OCI-M1 (cell line): ENCODE data around the gene LYRM4.

Experiments used
- DNase-seq: peaks from one replicate; lab custom pipeline; 2025; lab: John Stamatoyannopoulos, UW

The LYRM4 gene

DNA sequence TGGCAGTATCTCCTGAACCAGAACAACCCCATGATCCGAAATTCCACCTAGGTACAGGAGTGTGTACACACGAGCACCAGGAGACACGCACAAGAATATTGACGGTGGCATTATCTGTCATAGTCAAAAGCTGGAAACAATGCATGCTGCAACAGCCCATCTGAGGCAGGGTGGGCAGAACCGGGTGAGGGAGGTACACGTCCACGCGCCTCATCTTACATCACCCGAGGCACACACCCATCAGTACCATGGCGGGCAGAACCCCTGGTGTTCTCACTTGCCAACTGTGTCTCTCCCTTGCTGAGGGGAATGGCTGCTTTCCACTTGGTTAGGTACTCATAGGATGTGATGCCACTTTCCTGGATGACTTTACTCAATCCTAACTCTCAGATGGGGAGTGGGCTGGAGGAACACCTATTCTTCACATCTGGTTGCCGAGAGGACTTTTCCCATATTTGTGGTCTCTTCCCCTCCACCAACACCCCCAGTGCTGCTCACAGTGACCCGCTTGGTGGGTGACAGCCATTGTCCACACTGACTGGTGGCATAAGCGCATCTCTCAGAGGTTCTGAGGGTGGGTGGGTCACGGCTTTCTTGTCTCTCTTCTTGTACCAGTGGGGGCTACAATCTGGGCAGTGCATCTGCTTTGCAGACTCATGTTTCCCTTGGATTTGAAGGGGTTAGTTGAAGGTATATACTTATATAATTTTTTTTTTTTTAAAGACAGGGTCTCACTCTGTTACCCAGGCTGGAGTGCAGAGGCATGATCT, 162.1 kb downstream of the LYRM4 start:
- no peak for DNase-seq

DNA sequence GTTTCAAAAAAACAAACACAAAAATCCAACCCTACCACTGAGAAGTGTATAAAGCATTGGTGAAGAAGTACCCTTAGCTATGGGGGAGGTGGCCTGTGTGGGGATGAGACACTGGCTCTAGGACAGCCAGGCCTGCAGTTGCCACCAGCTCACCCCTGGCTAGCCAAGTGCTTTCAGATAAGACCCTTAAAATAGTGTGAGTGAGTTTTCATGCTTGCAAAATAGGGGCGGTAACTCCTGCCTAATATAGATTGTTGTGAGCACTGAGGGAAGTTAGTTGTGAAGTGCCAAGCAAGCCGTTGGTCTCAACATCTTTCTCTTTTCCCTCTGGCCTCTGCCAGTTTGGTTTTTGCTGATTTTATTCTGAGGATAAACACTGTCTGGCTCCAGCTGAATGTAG, 164.3 kb downstream of the LYRM4 start:
- DNase-seq, result peak; percentile 81

DNA sequence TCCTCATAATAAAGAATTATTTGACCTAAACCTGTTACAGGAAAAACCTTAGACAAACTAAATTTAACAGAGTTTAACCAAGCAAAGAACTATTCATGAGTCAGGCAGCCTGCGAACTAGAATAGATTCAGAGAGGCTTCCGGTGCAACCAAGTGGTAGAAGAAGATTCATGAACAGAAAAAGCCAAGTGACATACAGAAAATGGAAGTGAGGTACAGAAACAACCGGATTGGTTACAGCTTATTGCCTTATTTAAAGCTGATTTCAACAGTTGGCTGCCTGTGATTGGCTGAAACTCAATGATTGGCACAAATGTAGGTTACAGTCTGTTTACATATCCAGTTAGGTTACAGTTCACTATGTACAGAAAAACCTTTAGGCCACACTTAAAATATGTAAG, 165.5 kb downstream of the LYRM4 start:
- DNase-seq, result no peak

DNA sequence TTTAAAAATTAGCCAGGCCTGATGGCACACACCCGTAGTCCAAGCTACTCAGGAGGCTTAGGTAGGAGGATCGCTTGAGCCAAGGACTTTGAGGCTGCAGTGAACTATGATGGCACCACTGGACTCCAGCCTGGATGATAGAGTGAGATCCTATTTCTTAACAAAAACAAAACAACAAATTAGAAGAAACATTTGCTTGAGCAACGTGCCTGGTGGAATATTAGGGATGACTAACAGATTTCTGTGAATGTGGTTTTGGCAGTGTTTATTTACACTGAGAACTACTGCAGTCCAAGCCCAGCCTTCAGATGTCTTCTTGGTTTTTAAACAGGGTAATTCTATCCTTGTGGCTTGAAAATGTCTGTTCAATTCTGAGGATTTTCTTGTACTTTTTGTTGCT, 166.4 kb downstream of the LYRM4 start:
- peak; percentile 22 for DNase-seq

DNA sequence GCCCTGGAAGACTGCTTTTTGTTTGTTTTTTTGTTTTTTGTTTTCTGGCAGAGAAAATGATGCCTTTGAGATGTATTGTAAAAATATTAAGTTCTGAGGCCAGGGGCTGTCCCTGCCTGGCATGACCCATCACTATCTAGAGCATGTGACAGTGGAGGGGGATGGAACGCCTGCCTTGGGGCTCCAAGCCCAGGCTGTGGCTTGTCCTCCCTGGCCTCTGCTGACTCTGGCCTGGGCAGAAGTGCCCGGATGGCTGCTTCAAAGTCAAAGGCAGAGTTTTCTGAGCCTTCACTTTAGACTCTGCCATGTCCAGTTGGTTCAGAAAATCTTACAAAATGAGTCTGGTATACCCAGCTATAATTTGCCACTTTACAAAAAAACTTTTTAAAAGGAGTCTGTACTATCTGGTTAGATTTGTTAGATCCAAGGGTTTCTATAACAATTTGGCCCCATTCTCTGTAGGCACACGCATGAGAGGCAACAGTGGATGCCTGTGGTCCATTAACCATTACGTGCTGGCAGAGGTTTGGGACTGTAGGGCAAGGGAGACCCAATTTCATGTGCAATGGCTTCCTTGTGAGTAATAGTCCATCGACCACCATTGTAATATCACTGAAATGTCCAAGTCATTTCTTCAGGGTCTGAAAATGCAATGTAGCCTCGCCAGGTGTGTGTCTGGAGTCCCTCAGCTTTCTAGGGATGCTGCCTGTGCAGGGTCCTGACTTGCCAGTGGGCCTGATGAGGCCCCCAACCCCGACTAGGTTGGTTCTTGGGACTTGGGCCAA, 167.3 kb downstream of the LYRM4 start:
- peak; percentile 20 for DNase-seq

DNA sequence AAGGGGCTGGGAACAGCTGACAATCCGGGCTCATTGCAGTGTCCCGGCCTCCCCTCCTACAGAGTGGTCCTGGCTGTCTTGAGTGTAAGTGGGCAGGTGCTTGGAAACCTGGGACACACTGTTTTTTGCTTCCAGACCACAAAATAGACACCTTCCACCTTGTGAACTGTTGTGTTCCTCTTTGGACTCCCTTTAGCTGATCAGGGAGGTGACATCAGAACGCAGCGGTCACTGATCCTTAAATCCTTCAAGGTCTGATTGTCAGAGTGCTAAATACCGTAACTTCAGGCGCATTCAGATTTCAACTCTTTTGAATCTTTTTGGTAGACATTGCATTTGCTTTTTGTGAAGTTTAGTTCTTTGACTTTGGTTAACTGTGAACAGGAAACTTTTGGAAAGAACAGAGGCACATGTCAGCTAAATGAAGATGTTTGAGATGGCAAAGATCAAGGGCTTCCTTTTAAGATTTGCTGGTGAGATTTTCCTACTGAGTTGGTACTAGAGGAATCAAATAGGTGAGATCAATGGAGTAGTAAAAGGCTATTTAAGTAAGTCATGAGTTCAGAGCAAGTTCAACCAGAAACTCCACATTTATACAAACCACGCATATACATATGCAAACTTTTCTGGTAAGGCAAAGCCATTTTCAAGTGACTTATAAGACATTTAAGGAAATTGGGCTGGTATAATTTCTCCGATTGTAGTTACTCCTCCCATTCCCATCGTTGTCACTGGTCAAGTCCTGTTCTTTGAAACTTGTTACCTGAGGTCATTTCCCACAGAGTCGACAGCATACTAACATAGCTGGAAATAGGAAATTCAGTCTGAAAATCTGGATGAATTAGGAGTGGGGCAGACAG, 169.3 kb downstream of the LYRM4 start:
- no peak for DNase-seq

DNA sequence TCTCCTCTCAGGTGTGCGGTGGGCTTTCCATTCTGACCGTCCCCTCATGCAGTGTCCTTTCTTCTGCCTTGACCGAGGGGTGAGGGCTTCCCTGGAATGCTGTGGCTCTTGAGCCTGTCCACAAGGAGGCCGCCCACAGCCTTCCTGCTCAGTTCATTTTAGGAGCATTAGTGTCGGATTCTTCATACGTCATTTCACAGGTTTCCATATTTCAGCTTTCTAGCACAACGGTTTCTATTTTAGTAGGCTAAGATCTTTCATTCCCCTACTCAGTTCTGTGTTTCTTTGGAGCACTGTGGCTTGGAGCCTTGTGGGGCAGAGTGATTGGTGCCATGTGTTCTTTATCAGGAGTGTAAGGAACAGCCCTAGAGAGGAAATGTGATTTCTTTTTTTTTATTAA, 170.1 kb downstream of the LYRM4 start:
- no peak for DNase-seq

DNA sequence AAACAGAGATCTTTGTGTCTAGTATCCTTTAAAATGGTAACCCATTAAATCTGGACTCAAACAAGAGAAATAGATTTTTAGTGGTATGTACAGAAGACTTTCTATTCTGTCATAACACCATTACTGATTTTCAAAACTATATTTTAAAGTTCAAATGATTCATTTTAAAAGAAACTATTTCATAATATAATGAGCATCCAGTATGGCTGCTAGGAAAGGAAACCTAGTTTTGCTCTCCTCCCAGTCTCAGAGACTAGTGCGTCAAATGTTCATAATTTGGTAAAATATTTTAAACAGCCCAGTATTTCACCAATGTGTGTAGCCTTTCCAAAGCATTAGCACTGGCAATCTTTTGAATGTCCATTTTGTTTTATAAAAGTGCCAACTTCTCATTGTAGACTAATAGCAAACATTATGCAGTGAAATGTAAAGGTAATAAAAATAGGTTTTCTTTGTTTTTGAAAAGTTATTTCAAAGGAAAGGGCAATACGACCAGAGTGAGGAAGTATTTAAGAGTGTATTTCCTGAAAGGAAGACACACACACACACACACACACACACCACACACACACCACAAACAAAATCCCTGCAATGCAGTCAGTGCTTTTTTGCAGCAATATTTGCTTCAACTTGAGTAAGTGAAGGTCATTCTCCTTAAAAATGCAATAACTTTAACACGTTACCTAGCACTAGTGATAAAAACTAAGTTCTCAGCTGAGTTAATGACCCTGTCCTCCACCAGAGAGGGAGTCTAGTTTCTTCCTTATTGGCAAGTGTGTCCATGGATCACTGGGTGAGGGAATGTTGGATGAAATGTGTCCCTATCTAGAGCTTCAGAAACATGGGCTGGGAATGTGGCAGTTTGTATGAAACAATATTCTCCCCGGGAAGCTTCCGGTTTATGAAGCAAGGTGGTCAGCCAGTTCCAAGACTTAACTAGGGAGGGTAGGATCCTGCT, 171.0 kb downstream of the LYRM4 start:
- DNase-seq, result no peak

DNA sequence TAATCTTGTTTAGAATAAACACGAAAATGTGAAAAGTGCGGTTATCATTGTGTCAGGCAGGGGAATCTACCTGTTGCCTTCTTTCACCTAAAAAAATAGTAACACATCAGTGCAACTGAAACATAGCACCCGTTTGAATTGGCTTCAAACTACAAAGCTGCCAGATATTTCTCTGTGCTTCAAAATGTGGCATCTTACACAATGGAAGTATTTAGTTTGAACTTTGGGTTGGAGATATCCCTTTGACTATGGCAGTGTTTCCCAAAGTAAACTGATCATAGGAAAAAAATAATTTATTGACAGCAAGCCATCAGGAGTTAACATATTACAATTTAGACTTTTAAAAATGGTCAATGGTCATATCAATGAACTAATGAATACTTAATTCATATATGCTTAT, 172.0 kb downstream of the LYRM4 start:
- DNase-seq, result no peak

DNA sequence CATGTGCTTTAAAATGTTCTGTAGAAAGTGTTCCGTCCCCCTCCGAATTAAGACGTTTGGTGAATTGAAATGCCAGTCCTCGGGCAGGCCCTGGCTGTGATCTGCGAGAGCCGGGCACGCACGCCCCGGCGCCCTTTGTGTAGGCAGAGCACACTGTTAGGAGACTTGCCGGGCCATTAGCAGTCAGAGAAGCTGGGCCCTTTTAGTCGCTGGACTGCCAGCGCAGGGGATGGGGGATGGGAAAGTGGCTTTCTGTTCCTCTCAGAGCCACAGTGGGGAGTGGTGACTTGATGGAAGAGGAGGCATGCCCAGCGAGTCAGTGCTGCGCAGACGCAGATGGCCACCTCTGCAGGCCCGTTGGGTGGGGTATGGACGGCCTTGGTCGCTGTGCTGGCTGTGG, 173.4 kb downstream of the LYRM4 start:
- DNase-seq, result no peak

DNA sequence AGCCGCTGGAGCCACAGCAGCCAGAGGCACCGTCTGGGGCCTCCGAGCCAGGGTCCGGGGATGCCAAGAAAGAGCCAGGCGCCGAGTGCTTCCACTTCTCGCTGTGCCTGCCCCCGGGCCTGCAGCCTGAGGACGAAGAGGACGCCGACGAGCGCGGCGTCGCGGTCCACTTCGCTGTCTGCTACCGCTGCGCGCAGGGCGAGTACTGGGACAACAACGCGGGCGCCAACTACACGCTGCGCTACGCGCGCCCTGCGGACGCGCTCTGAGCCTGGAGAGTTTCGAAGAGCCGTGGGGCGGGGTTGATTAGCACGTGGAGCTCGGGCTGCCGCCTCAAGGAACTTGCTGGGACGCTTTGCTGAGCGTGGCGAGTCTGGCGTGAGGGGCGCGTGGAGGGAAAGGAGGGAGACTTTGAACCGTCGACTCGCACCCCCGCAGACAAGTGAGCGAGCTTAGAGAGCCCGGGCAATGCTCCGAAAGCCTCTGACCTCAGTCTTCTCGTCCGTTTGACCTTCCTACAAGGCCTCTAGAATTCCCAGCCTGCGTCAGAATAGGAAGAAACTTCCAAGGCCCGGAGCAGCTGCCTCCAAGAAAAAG, 174.4 kb downstream of the LYRM4 start:
- no peak for DNase-seq

DNA sequence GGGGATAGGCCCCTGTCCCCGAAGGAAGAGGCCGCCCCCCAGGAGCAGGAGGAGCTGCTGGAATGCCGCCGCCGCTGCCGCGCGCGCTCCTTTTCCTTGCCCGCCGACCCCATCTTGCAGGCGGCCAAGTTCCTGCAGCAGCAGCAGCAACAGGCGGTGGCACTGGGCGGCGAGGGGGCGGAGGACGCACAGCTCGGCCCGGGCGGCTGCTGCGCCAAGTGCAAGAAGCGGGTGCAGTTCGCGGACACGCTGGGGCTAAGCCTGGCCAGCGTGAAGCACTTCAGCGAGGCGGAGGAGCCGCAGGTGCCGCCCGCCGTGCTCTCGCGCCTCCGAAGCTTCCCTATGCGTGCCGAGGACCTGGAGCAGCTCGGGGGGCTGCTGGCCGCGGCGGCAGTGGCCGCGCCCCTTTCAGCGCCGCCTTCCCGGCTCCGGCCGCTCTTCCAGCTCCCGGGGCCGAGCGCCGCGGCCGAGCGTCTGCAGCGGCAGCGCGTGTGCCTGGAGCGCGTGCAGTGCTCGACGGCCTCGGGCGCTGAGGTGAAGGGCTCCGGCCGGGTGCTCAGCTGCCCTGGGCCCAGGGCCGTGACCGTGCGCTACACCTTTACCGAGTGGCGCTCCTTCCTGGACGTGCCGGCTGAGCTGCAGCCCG, 175.0 kb downstream of the LYRM4 start:
- no peak for DNase-seq

DNA sequence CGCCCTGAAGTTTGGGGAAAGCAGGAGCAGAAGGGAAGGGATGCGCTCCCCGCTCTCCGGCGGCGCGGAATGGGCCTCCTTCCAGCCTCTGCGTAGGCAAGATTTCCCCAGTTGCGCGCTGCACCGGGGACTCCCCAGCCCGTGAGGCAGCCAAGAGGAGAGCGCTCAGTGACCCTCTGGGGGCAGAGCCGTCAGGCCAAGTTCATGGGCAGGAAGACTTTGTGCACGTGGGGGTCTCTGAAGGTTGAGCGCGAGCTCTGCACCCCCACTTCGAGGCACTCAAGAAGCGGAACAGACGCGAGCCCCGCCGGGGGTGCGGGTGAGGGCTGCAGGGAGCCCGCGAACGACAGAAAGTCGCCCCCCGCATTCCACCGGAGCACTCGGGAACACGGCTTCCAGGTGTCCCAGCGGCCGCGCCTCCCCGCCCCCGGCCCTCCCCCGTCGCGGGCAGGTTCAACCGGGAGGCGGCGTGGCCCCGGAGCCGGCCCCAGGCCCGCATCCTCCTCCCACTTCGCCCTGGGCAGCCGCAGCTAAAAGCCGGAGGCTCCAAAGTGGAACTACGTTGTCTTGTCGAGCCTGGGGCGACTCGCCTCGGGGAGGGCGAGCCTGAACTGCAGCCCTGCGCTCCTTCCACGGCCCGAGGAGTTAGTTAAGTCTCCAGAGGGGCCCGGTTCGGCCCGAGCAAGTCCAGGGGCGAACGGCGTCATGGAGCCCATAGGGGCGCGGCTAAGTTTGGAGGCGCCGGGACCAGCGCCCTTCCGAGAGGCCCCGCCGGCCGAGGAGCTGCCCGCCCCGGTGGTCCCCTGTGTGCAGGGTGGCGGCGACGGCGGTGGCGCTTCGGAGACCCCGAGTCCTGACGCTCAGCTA, 175.7 kb downstream of the LYRM4 start, which contains the start of gene PPP1R3G:
PPP1R3G (plus strand) TSS at position 561 of the 867 bp plus-strand sequence; CDS start at position 706, 145 bp downstream.
- peak; percentile 32 for DNase-seq

DNA sequence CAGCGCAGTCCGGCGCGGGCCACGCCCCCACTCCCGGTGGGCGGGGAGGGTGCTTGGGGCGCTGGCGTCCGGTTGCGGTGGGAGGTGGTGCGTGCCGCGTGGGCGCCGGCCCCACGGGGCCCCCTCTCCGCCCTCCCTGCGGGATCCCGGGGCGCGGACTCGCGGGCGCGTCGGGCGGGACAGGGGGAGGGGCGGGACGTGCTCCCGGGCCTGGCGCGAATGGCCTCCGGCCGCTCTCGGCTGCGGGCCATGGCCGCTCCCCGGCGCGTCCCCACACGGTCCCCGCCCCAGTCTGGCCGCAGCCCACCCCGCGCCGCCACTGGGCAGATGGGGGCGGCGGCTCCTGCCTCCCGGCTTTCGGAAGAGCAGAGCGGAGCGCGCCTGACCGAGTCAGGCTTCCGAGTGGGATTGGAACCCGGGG, 176.4 kb downstream of the LYRM4 start:
- no peak for DNase-seq

DNA sequence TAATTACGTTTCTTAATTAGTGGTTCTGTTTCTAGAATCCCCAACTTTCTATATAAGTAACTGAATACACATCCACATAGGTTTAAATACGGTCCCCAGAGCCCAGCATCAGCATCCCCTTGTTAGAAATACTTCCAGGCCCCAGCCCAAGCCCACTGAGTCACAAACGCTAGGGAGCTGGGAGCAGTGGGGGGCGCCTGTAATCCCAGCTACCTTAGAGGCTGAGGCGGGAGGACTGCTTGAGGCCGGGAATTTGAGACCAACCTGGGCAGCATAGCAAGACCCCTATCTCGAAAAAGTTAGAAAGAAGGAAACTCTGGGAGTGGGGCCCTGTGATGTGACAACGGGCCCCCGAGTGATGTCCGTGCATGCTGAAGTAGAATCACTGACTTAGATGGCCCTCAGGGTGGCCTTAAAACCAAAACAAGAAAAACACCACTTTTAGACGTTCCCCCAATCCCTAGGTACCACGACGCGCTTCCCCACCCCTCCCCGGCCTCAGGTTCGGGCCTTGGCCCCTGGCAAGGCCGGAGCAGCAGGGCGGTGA, 176.9 kb downstream of the LYRM4 start:
- no peak for DNase-seq

DNA sequence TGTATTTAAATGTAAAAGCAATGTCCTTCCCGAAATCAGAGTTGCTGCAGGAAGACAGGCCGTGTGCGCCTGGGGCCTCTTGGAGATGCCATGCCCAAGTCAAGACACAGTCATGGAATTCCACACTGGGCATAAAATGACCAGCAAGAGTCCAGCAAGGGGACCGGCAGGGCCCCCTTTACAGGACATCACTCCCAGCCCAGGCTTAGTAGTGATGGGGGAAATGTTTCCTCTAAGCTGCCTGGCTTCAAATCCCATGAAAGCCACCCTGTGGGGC, 177.5 kb downstream of the LYRM4 start:
- no peak for DNase-seq

DNA sequence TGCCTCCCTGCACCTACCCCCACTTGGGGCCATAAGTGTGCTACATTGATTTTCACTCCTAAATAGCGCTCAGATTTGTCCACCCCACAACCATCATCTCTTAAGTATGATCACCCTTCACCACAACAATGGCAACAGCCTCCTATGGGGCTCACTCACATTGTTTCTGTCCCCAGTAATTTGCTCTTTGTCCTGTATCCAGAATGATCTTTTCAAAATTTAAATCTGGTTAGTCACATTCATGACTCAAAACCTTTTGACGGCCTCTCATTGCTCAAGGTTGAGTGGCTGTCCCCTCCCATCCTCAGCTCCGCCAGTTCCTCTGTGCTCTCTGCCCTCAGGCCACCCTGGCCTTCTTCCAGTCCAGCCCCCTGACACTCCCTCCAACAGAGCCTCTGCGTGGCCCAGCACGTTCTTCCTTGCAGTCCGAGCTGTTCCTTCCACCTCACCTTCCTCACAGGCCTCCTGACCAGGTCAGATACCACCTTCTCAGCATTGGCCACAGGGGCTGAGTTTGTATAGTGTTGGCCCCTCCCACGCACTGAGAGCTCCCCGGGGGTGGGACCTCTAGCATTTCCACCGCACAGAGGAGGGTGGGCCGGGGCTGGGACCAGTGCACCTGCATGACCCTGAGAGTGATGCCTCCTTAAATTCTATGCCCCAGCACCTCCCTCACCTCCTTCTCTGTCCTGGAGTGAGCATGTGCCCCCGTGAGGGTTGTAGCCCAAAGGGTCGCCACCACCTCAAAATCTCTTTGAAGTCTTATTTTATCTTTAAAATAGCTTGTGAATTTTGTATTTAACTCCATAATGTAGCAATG, 178.1 kb downstream of the LYRM4 start:
- no peak for DNase-seq

DNA sequence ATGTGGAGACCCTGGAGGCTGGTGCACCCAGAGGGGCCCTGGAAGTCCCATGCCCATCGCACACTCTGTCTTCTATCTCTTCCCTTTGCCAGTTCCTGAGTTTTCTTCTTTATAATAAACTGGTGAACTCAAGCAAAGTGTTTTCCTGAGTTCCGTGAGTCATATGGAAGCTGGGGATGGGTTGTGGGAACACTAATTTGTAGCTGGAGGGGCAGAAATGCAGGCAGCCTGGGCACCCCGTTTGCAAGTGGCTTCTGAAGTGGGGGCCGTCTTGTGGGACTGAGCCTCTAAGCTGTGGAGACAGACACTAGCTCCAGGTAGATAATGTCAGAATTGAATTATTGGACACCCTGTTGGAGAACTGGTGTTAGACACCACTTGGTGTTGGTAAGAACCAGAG, 178.8 kb downstream of the LYRM4 start:
- DNase-seq, result no peak
